Neural progenitor cell (in vitro differentiated cells): ENCODE results near the gene B3GNT9.

Experiments
- EZH2 ChIP-seq: fragments of 200-600 bp; sonication (generic); IDR thresholded peaks from 2 replicates; pipeline ENCODE4 v1.6.1; 2017; ENCODE audit warnings: antibody characterized with exemption, mild to moderate bottlenecking, moderate library complexity
- TF ChIP-seq, protein P1 (sequence below): fragments of 200-600 bp; sonication (generic); IDR thresholded peaks from 2 replicates; pipeline ENCODE4 v1.5.1; 2017; ENCODE audit warnings: antibody characterized with exemption, mild to moderate bottlenecking

DNA sequence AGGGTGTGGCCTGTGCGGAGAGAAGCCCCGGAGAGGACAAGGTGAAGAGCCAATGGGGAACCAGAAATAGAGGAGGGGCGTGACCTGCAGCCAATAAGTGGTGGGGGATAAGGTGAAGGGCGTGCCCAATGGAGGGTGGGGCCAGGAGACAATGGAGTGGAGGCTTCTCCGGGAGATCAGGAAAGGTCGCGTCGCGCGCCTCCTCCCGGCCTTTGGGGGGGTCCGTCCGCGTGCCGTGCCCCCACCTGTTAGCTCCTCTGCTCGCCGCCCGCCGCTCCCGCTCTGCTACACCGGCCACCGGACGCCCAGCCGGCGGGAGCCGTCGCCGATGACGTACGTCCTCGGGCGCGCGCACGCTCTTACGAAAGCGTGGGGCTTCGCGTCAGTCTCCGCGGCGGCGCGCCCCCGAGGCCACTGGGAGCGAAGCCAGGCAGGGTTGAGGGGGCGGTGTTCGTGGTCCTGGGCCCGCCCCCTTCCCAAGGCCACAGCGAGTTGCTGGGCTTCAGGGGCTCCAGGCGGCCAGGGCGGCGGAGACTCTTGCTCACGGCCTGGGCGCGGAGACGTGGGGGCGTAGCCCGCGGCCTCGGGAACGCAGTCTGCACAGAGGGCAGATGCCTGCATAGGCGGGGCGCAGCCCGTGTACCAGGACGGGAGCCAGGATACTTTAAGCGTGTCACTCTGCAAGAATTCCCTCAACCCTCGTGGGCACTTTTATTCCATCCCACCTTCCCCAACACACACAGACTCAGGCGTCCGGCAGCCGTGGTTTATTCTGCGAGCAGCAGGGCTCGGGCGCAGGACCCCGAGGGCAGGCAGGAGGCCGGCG lies 33.0 kb upstream of the B3GNT9 start, which contains the start of gene MATCAP1:
- TF ChIP-seq, protein P1, sequence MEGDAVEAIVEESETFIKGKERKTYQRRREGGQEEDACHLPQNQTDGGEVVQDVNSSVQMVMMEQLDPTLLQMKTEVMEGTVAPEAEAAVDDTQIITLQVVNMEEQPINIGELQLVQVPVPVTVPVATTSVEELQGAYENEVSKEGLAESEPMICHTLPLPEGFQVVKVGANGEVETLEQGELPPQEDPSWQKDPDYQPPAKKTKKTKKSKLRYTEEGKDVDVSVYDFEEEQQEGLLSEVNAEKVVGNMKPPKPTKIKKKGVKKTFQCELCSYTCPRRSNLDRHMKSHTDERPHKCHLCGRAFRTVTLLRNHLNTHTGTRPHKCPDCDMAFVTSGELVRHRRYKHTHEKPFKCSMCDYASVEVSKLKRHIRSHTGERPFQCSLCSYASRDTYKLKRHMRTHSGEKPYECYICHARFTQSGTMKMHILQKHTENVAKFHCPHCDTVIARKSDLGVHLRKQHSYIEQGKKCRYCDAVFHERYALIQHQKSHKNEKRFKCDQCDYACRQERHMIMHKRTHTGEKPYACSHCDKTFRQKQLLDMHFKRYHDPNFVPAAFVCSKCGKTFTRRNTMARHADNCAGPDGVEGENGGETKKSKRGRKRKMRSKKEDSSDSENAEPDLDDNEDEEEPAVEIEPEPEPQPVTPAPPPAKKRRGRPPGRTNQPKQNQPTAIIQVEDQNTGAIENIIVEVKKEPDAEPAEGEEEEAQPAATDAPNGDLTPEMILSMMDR, result no peak
- no peak for TF ChIP-seq EZH2
